ENCODE data around the gene RBP4. TPM values are rescaled to one million over a fixed set of nuclear protein-coding genes. Genes with fewer than 3 reads are reported as not detected.

RBP4 gene
- total RNA-seq, result 0.56 and 0.63 TPM in 2 replicates
- long read RNA-seq, result 0 reads

- Mint-ChIP-seq H3K9me3 (ENCODE audit: unreplicated experiment) (no peaks in the 10 kb centered on the region), H3K36me3 (ENCODE audit: unreplicated experiment) (no peaks in the 10 kb centered on the region), H3K4me1 (ENCODE audit: unreplicated experiment) (peaks cover 8% of the 10 kb centered on the region), H3K27ac (ENCODE audit: unreplicated experiment) (no peak within 1 kb of the TSS), H3K4me3 (ENCODE audit: unreplicated experiment) (peak within 1 kb of the TSS; percentile 55), H3K27me3 (ENCODE audit: unreplicated experiment) (peaks cover 25% of the 10 kb centered on the region)
- no peak for DNase-seq (ENCODE audit: extremely low spot score, unreplicated experiment)
- TF ChIP-seq CTCF (IDR thresholded peaks at IDR 0.05), result no peak
Observed at GRCh38 chr10:93601146-93601773, at the start of gene RBP4. RBP4 (minus strand) TSS chr10:93601235; CDS start chr10:93601028, 207 bp downstream.

- H3K9me3 Mint-ChIP-seq (ENCODE audit: unreplicated experiment), result peaks cover 3% of the 10 kb centered on the region
- no peak overlapping the region for H3K4me3 Mint-ChIP-seq (ENCODE audit: unreplicated experiment)
- peaks cover 27% of the 10 kb centered on the region for H3K27me3 Mint-ChIP-seq (ENCODE audit: unreplicated experiment)
- H3K27ac Mint-ChIP-seq (ENCODE audit: unreplicated experiment), result no peak overlapping the region
- H3K4me1 Mint-ChIP-seq (ENCODE audit: unreplicated experiment), result no peaks in the 10 kb centered on the region
- no peaks in the 10 kb centered on the region for H3K36me3 Mint-ChIP-seq (ENCODE audit: unreplicated experiment)
- TF ChIP-seq CTCF (IDR thresholded peaks at IDR 0.05), result no peak
- DNase-seq (ENCODE audit: extremely low spot score, unreplicated experiment), result no peak
Observed at GRCh38 chr10:93639791-93640190, 38.8 kb upstream of the RBP4 start.

GRCh38 chr10:93630625-93631557 lies 29.9 kb upstream of the RBP4 start:
- H3K27ac Mint-ChIP-seq (ENCODE audit: unreplicated experiment), result no peak overlapping the region
- no peaks in the 10 kb centered on the region for H3K9me3 Mint-ChIP-seq (ENCODE audit: unreplicated experiment)
- TF ChIP-seq CTCF (IDR thresholded peaks at IDR 0.05), result no peak
- no peak for DNase-seq (ENCODE audit: extremely low spot score, unreplicated experiment)
- H3K4me3 Mint-ChIP-seq (ENCODE audit: unreplicated experiment), result no peak overlapping the region
- no peaks in the 10 kb centered on the region for H3K36me3 Mint-ChIP-seq (ENCODE audit: unreplicated experiment)
- H3K27me3 Mint-ChIP-seq (ENCODE audit: unreplicated experiment), result peaks cover 7% of the 10 kb centered on the region
- peaks cover 7% of the 10 kb centered on the region for H3K4me1 Mint-ChIP-seq (ENCODE audit: unreplicated experiment)

GRCh38 chr10:93629647-93630305 lies 28.7 kb upstream of the RBP4 start:
- Mint-ChIP-seq H3K9me3 (ENCODE audit: unreplicated experiment) (no peaks in the 10 kb centered on the region), H3K27me3 (ENCODE audit: unreplicated experiment) (no peaks in the 10 kb centered on the region), H3K4me3 (ENCODE audit: unreplicated experiment) (no peak overlapping the region), H3K36me3 (ENCODE audit: unreplicated experiment) (no peaks in the 10 kb centered on the region), H3K4me1 (ENCODE audit: unreplicated experiment) (peaks cover 7% of the 10 kb centered on the region), H3K27ac (ENCODE audit: unreplicated experiment) (no peak overlapping the region)
- no peak for DNase-seq (ENCODE audit: extremely low spot score, unreplicated experiment)
- TF ChIP-seq CTCF (IDR thresholded peaks at IDR 0.05), result no peak

Measured in osteocyte (in vitro differentiated cells).